Measurements from ENCODE around the gene KCNMA1. TPM values are rescaled to one million over a fixed set of nuclear protein-coding genes. Genes with fewer than 3 reads are reported as not detected.

The KCNMA1 gene
- total and polyA plus RNA-seq, 10 of the 15 experiments (the other 5 are each of a cell fraction or from before 2014, with no cell fraction given): 8.5 to 77.0 (median 21.3) TPM

- no peak for TF ChIP-seq IRF3 (IDR thresholded peaks at IDR 0.05)
Observed at GRCh38 chr10:77576444-77577032, 61.1 kb downstream of the KCNMA1 start (continued).

- no peak overlapping the region for H3K9ac ChIP-seq (ENCODE audit: control insufficient read depth, insufficient read depth, low read length)
- no peaks in the 10 kb centered on the region for H3K36me3 ChIP-seq (ENCODE audit: control insufficient read depth in 2 of 2, insufficient read depth in 2 of 2, low read length in 1 of 2)
- DNase-seq (ENCODE audit: low read depth, low spot score) (no peak), FAIRE-seq (no peak), ATAC-seq (no peak)
- TF ChIP-seq RAD21 (IDR thresholded peaks at IDR 0.05; ENCODE audit: insufficient read depth, low read depth, low read length): no peak
- no peak for TF ChIP-seq ESRRA (IDR thresholded peaks at IDR 0.05; ENCODE audit: low read length)
- no peak for TF ChIP-seq BCL11A (IDR thresholded peaks at IDR 0.05; ENCODE audit: low read depth, low read length)
- TF ChIP-seq SMAD1 (IDR thresholded peaks at IDR 0.05; ENCODE audit: low read depth, partially characterized antibody): no peak
- no peak for TF ChIP-seq REST (IDR thresholded peaks at IDR 0.05; ENCODE audit: low read depth, low read length)
- no peak for TF ChIP-seq ZSCAN29 (IDR thresholded peaks at IDR 0.05)
- TF ChIP-seq EED (IDR thresholded peaks at IDR 0.05; ENCODE audit: low read depth): no peak
- TF ChIP-seq GATAD2B (conservative IDR thresholded peaks at IDR 0.05; ENCODE audit: low read depth): no peak
- TF ChIP-seq TCF3 (IDR thresholded peaks at IDR 0.05; ENCODE audit: borderline replicate concordance, insufficient read depth, low read depth, low read length): no peak
- TF ChIP-seq FOXM1 (IDR thresholded peaks at IDR 0.05; ENCODE audit: low read depth, low read length): no peak
- no peak for TF ChIP-seq SREBF2 (IDR thresholded peaks at IDR 0.05; ENCODE audit: low read length)
- no peak for TF ChIP-seq MAX (IDR thresholded peaks at IDR 0.05; ENCODE audit: low read depth, low read length)
- no peak for TF ChIP-seq MXI1 (IDR thresholded peaks at IDR 0.05; ENCODE audit: low read depth, low read length)
- no peak for TF ChIP-seq ZNF274 (IDR thresholded peaks at IDR 0.05; ENCODE audit: insufficient read depth, insufficient read length)
- TF ChIP-seq FOXK2 (IDR thresholded peaks at IDR 0.05): no peak
- H2AFZ ChIP-seq (ENCODE audit: control insufficient read depth, low read depth, low read length): no peak overlapping the region
- in situ Hi-C loops (cut with MboI) (no loop called here), intact Hi-C loops (cut with micrococcal nuclease; ENCODE audit: unreplicated experiment) (no loop called here)
- no peak overlapping the region for H3K4me3 ChIP-seq
- CTCF ChIA-PET: no interaction called here
- SMC1A ChIA-PET (ENCODE audit: uncharacterized antibody, unreplicated experiment): interaction anchor here (1.5 to 1.6 kb wide), 2 partner anchors 11 to 58 kb away, joined by 4 to 6 read pairs; no protein-coding TSS in a partner anchor
- POLR2A ChIA-PET: interaction anchor here (1.0 kb wide), 1 partner anchor 13 kb away, joined by 3 read pairs; no protein-coding TSS in a partner anchor
- no peaks in the 10 kb centered on the region for H4K20me1 ChIP-seq (ENCODE audit: control insufficient read depth, insufficient read depth)
- 54% methylated on average over 4 of the region's 4 CpGs for WGBS (ENCODE audit: insufficient coverage, insufficient replicate concordance, low lambda C conversion rate, missing lambda C conversion rate)
- no peaks in the 10 kb centered on the region for H3K9me3 ChIP-seq (replicated peaks; ENCODE audit: control insufficient read depth, insufficient read depth, low read length)
- no peaks in the 10 kb centered on the region for H3K79me2 ChIP-seq (ENCODE audit: control insufficient read depth, insufficient read depth, low read length)
- BruUV-seq (replicated peaks): no TSS peak
- H3K4me1 ChIP-seq (ENCODE audit: control insufficient read depth, insufficient read depth, low read length): no peaks in the 10 kb centered on the region
- H3K4me2 ChIP-seq (ENCODE audit: control insufficient read depth, insufficient read depth): no peak overlapping the region
- peaks cover 0 to 2% of the 10 kb centered on the region in 2 experiments; a peak in 1 of 4 replicates for H3K27me3 ChIP-seq (replicated peaks in 1 of 2; ENCODE audit: control insufficient read depth in 2 of 2, insufficient read depth in 2 of 2, low read length in 1 of 2)
- RAD21 ChIA-PET (ENCODE audit: unreplicated experiment): no interaction called here
- no peak overlapping the region for H3K27ac ChIP-seq (ENCODE audit: control insufficient read depth, insufficient read depth)
Observed at GRCh38 chr10:77576007-77576367, 61.6 kb downstream of the KCNMA1 start.
